Measurements from ENCODE around the gene RAF1.

Gene RAF1

DNA sequence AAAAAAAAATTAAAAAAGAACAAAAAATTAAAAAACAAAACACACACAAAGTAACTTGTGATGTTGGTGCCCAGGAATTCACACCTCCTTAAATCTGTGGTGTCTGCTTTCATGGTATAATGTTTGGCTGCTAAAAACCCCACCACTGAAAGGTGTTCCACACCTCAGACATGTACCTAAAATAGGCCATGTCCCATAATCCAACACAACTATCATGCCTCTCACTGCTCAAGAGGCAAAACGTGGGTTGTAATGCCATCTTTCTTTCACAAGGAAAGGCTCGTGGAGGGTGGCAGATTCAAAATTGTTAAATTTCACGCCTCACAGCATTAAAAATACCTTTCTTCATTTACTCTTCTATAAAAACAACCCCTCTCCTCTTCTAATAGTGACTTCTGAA, 77.5 kb downstream of the RAF1 start:
- Histone ChIP-seq H3K9me3 (ENCODE audit: insufficient read depth, low read length) (no peaks in the 10 kb centered on the region), H3K9me2 (replicated peaks; ENCODE audit: insufficient read depth, low read length) (no peaks in the 10 kb centered on the region), H3K36me3 (ENCODE audit: low read length) (peaks cover 24% of the 10 kb centered on the region; the same call in 1 of the 2 replicates), H2AFZ (ENCODE audit: low read depth, low read length, severe bottlenecking) (no peak overlapping the region), H3K27me3 (ENCODE audit: low read length) (no peaks in the 10 kb centered on the region), H3K27ac (ENCODE audit: low read depth, low read length) (no peak overlapping the region), H3K4me2 (ENCODE audit: low read depth, low read length, poor library complexity, severe bottlenecking) (no peak overlapping the region), H3F3A (ENCODE audit: insufficient read depth) (peaks cover 6% of the 10 kb centered on the region; the same call in 1 of the 2 replicates), H3K9ac (ENCODE audit: low read length) (no peak overlapping the region), H3K4me3 (ENCODE audit: insufficient read depth, low read length, poor library complexity, severe bottlenecking) (no peak overlapping the region), H3K79me2 (ENCODE audit: insufficient read depth, low read length) (no peaks in the 10 kb centered on the region), H4K20me1 (ENCODE audit: low read depth, low read length) (no peaks in the 10 kb centered on the region)
- TF ChIP-seq EZH2phosphoT487 (conservative IDR thresholded peaks at IDR 0.05; ENCODE audit: low read length): no peak
- TF ChIP-seq, protein P1, sequence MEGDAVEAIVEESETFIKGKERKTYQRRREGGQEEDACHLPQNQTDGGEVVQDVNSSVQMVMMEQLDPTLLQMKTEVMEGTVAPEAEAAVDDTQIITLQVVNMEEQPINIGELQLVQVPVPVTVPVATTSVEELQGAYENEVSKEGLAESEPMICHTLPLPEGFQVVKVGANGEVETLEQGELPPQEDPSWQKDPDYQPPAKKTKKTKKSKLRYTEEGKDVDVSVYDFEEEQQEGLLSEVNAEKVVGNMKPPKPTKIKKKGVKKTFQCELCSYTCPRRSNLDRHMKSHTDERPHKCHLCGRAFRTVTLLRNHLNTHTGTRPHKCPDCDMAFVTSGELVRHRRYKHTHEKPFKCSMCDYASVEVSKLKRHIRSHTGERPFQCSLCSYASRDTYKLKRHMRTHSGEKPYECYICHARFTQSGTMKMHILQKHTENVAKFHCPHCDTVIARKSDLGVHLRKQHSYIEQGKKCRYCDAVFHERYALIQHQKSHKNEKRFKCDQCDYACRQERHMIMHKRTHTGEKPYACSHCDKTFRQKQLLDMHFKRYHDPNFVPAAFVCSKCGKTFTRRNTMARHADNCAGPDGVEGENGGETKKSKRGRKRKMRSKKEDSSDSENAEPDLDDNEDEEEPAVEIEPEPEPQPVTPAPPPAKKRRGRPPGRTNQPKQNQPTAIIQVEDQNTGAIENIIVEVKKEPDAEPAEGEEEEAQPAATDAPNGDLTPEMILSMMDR (IDR thresholded peaks at IDR 0.05; ENCODE audit: insufficient read depth, low read length, poor library complexity, severe bottlenecking): no peak

DNA sequence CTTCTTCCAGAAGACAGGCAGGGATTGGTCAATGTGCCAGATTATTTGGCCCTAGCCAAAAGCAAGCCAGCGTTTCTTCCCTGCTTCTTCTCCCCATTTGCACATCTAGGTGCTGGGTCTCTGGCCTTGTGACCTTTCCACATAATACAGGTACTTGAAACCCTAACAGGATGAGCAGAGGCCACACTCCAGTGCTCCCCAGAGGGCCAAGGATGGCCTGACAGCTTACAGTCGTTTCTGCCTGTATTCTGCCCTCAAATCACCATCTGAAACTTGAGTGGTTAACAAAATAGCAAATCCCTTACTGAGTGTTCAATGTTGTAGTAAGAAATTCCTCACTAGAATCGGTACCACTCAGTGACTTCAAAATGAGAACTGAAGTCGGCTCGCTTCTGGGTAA, 77.9 kb downstream of the RAF1 start:
- Histone ChIP-seq H3K4me3 (ENCODE audit: insufficient read depth, low read length, poor library complexity, severe bottlenecking) (no peak overlapping the region), H3K4me2 (ENCODE audit: low read depth, low read length, poor library complexity, severe bottlenecking) (no peak overlapping the region), H3K27ac (ENCODE audit: low read depth, low read length) (no peak overlapping the region), H2AFZ (ENCODE audit: low read depth, low read length, severe bottlenecking) (no peak overlapping the region), H3K27me3 (ENCODE audit: low read length) (no peaks in the 10 kb centered on the region), H3F3A (ENCODE audit: insufficient read depth) (peaks cover 6% of the 10 kb centered on the region; the same call in 1 of the 2 replicates), H3K9ac (ENCODE audit: low read length) (no peak overlapping the region), H3K9me2 (replicated peaks; ENCODE audit: insufficient read depth, low read length) (no peaks in the 10 kb centered on the region), H4K20me1 (ENCODE audit: low read depth, low read length) (no peaks in the 10 kb centered on the region), H3K9me3 (ENCODE audit: insufficient read depth, low read length) (no peaks in the 10 kb centered on the region), H3K79me2 (ENCODE audit: insufficient read depth, low read length) (no peaks in the 10 kb centered on the region), H3K36me3 (ENCODE audit: low read length) (peaks cover 21% of the 10 kb centered on the region; the same call in 1 of the 2 replicates)
- no peak for TF ChIP-seq EZH2phosphoT487 (conservative IDR thresholded peaks at IDR 0.05; ENCODE audit: low read length)
- TF ChIP-seq, protein P1 (IDR thresholded peaks at IDR 0.05; ENCODE audit: insufficient read depth, low read length, poor library complexity, severe bottlenecking): no peak

DNA sequence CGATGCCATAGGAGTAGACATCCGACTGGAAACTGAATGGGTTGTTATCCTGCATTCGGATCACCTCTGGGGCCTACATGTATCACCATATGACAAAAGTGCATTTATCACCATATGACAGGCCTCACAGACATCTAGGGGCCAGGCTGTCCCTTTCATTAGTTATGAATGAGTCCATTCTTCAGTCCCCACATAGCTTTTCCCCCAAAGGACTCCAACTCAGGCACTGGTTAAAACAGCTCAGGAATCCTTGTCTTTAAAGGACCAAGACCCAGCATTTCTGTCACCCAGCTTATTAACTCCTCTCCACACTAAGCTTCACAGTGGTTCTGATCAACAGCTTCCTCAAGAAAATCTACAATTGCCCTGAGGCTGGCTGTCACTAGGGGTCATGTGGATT, 78.7 kb downstream of the RAF1 start:
- no peak overlapping the region for H2AFZ ChIP-seq (ENCODE audit: low read depth, low read length, severe bottlenecking)
- H3K27ac ChIP-seq (ENCODE audit: low read depth, low read length): no peak overlapping the region
- TF ChIP-seq, protein P1 (IDR thresholded peaks at IDR 0.05; ENCODE audit: insufficient read depth, low read length, poor library complexity, severe bottlenecking): no peak
- TF ChIP-seq EZH2phosphoT487 (conservative IDR thresholded peaks at IDR 0.05; ENCODE audit: low read length): no peak
- H3K79me2 ChIP-seq (ENCODE audit: insufficient read depth, low read length): no peaks in the 10 kb centered on the region
- peaks cover 6% of the 10 kb centered on the region; the same call in 1 of the 2 replicates for H3F3A ChIP-seq (ENCODE audit: insufficient read depth)
- H3K4me2 ChIP-seq (ENCODE audit: low read depth, low read length, poor library complexity, severe bottlenecking): no peak overlapping the region
- no peaks in the 10 kb centered on the region for H4K20me1 ChIP-seq (ENCODE audit: low read depth, low read length)
- peaks cover 21% of the 10 kb centered on the region; the same call in 1 of the 2 replicates for H3K36me3 ChIP-seq (ENCODE audit: low read length)
- no peaks in the 10 kb centered on the region for H3K9me3 ChIP-seq (ENCODE audit: insufficient read depth, low read length)
- H3K9me2 ChIP-seq (replicated peaks; ENCODE audit: insufficient read depth, low read length): no peaks in the 10 kb centered on the region
- no peaks in the 10 kb centered on the region for H3K27me3 ChIP-seq (ENCODE audit: low read length)
- H3K4me3 ChIP-seq (ENCODE audit: insufficient read depth, low read length, poor library complexity, severe bottlenecking): no peak overlapping the region
- no peak overlapping the region for H3K9ac ChIP-seq (ENCODE audit: low read length)

All from SU-DHL-6 (cell line).